GM19468 (cell line): ENCODE results near the gene NSMCE3.
A peak's percentile ranks its signal among the peaks of the same experiment; 100 is the strongest.
"Not testable (repeated sequence)": the region's sequence is repeated elsewhere in the genome, so short reads cannot be mapped to it uniquely, and the experiment has no call there.

ENCODE experiments used
- ATAC-seq: cut with Tn5 transposase; IDR thresholded peaks from one replicate; pipeline ENCODE4 v1.9.1; 2021; ENCODE audit warnings: mild to moderate bottlenecking, moderate library complexity, moderate number of reproducible peaks; ENCODE audit not compliant: unreplicated experiment; ENCODE audit errors: extremely low read depth

The NSMCE3 gene

GRCh38 chr15:29270976-29271375 lies 1.4 kb upstream of the NSMCE3 start:
- ATAC-seq, result no peak

GRCh38 chr15:29270169-29270955 lies 740 bp upstream of the NSMCE3 start:
- ATAC-seq, result peak; percentile 7

GRCh38 chr15:29268706-29269484 lies 727 bp downstream of the NSMCE3 start:
- ATAC-seq, result no peak

GRCh38 chr15:29266052-29266582 lies 3.5 kb downstream of the NSMCE3 start:
- no peak for ATAC-seq

- no peak for ATAC-seq
Measured at GRCh38 chr15:29263289-29263688, 6.3 kb downstream of the NSMCE3 start.

GRCh38 chr15:29262738-29263137 lies 6.9 kb downstream of the NSMCE3 start:
- ATAC-seq, result no peak

GRCh38 chr15:29260896-29261295 lies 8.7 kb downstream of the NSMCE3 start:
- no peak for ATAC-seq

GRCh38 chr15:29259233-29259632 lies 10.4 kb downstream of the NSMCE3 start:
- ATAC-seq, result no peak

- ATAC-seq, result no peak
Measured at GRCh38 chr15:29252234-29252633, 17.4 kb downstream of the NSMCE3 start.

GRCh38 chr15:29244544-29244943 lies 25.1 kb downstream of the NSMCE3 start:
- no peak for ATAC-seq

- ATAC-seq, result no peak
Measured at GRCh38 chr15:29244123-29244522, 25.5 kb downstream of the NSMCE3 start.

- ATAC-seq, result no peak
Measured at GRCh38 chr15:29242456-29243242, 27.0 kb downstream of the NSMCE3 start.

GRCh38 chr15:29241207-29241606 lies 28.4 kb downstream of the NSMCE3 start:
- no peak for ATAC-seq

- no peak for ATAC-seq
Measured at GRCh38 chr15:29239395-29239794, 30.2 kb downstream of the NSMCE3 start.

GRCh38 chr15:29233566-29233965 lies 36.1 kb downstream of the NSMCE3 start:
- no peak for ATAC-seq

- no peak for ATAC-seq
Measured at GRCh38 chr15:29226436-29227208, 43.0 kb downstream of the NSMCE3 start.

GRCh38 chr15:29225534-29226234 lies 43.9 kb downstream of the NSMCE3 start:
- no peak for ATAC-seq

GRCh38 chr15:29224987-29225363 lies 44.6 kb downstream of the NSMCE3 start:
- ATAC-seq, result not testable (repeated sequence)
